ENCODE results near the gene MCTP2. TPM values are rescaled to one million over a fixed set of nuclear protein-coding genes. Genes with fewer than 3 reads are reported as not detected.

Gene MCTP2
- polyA plus RNA-seq, 1 experiment = 9.5 TPM

DNA sequence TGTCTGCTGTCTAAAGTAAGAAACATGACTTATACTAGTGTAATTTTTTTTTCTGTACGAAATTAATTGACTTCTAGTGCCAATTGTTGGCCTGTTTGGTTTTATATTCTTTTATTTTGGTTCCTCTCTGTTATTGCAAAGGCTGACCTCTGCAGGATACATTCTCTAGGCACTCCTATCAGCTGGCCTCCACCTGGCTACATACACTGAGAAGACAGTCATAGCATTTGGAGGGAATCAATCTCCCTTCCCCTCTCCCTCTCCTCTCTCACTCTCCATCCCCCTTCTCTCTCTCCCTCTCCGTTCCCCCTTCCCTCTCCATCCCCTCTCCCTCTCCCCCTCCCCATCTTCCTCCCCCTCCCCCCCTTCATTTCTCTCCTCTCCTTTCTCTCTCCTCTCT lies 116.7 kb downstream of the MCTP2 start:
- Histone ChIP-seq H3K36me3 (ENCODE audit: control insufficient read depth, insufficient read depth, low read length) (no peaks in the 10 kb centered on the region; the same call in 1 of the 2 replicates), H3K4me3 (ENCODE audit: low read depth, low read length) (no peak overlapping the region), H3K27me3 (ENCODE audit: control insufficient read depth, insufficient read depth, low read length) (no peaks in the 10 kb centered on the region)
- POLR2A ChIA-PET = no interaction called here
- TF ChIP-seq, protein P1, sequence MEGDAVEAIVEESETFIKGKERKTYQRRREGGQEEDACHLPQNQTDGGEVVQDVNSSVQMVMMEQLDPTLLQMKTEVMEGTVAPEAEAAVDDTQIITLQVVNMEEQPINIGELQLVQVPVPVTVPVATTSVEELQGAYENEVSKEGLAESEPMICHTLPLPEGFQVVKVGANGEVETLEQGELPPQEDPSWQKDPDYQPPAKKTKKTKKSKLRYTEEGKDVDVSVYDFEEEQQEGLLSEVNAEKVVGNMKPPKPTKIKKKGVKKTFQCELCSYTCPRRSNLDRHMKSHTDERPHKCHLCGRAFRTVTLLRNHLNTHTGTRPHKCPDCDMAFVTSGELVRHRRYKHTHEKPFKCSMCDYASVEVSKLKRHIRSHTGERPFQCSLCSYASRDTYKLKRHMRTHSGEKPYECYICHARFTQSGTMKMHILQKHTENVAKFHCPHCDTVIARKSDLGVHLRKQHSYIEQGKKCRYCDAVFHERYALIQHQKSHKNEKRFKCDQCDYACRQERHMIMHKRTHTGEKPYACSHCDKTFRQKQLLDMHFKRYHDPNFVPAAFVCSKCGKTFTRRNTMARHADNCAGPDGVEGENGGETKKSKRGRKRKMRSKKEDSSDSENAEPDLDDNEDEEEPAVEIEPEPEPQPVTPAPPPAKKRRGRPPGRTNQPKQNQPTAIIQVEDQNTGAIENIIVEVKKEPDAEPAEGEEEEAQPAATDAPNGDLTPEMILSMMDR (IDR thresholded peaks at IDR 0.05; ENCODE audit: insufficient read depth, low read depth, low read length) = no peak
- CTCF ChIA-PET = interaction anchor here (1.0 kb wide), 1 partner anchor 21 kb away, joined by 3 read pairs; no protein-coding TSS in a partner anchor
- DNase-seq (ENCODE audit: low read depth) = no peak

- ChIA-PET POLR2A (no interaction called here), CTCF (interaction anchor here (1.2 to 1.6 kb wide), 2 partner anchors 10 to 186 kb away, joined by 3 to 6 read pairs; no protein-coding TSS in a partner anchor)
- Histone ChIP-seq H3K27me3 (ENCODE audit: control insufficient read depth, insufficient read depth, low read length) (no peaks in the 10 kb centered on the region), H3K36me3 (ENCODE audit: control insufficient read depth, insufficient read depth, low read length) (no peaks in the 10 kb centered on the region; the same call in 1 of the 2 replicates), H3K4me3 (ENCODE audit: low read depth, low read length) (no peak overlapping the region)
- no peak for DNase-seq (ENCODE audit: low read depth)
- TF ChIP-seq, protein P1 (IDR thresholded peaks at IDR 0.05; ENCODE audit: insufficient read depth, low read depth, low read length) = no peak
Observed at GRCh38 chr15:94351031-94351535, 119.7 kb downstream of the MCTP2 start.

DNA sequence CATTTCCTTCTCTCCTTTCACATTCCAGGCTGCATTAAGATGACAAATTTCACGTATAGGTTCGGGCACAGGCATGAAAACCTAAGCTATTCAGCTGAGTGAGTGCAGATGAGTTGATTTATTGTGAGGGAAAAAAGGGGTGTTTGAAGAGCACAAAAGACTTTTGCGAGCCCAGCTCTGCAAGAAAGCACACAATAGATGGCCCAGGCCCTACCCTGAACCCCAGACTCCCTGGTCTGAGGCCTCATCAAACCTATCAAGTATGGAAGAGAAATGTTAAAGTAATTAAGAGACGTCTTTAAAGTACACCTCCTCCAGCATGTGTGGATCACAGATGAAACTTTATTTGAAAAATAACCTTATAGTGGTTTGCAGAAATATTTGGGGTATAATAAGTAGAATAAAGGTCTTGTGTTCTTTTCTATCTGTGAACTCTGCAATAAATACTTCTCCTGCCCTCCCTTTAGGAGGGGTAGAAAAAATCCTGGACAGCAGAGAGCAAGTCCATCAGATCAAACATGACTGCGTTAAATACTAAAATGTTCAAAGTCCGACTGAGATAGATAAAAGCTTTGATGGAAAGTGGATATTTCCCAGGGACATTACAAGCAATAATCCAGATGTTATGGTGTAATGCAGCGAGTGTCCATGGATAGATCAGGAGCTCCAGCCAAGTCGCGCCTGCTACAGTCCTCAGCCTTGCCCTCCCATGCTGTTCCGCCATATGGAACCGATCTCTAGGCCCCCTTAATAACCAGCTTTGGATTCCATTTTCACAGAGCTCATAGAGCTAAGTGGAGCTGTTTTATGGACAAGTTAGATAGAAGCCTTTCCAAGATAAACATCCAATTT lies 121.5 kb downstream of the MCTP2 start:
- no peak for DNase-seq (ENCODE audit: low read depth)
- Histone ChIP-seq H3K4me3 (ENCODE audit: low read depth, low read length) (no peak overlapping the region), H3K36me3 (ENCODE audit: control insufficient read depth, insufficient read depth, low read length) (no peaks in the 10 kb centered on the region; the same call in 1 of the 2 replicates), H3K27me3 (ENCODE audit: control insufficient read depth, insufficient read depth, low read length) (no peaks in the 10 kb centered on the region)
- POLR2A ChIA-PET = no interaction called here
- CTCF ChIA-PET = interaction anchor here (0.6 to 1.3 kb wide), 5 partner anchors 8 to 83 kb away, joined by 3 read pairs; no protein-coding TSS in a partner anchor
- TF ChIP-seq, protein P1 (IDR thresholded peaks at IDR 0.05; ENCODE audit: insufficient read depth, low read depth, low read length) = no peak

DNA sequence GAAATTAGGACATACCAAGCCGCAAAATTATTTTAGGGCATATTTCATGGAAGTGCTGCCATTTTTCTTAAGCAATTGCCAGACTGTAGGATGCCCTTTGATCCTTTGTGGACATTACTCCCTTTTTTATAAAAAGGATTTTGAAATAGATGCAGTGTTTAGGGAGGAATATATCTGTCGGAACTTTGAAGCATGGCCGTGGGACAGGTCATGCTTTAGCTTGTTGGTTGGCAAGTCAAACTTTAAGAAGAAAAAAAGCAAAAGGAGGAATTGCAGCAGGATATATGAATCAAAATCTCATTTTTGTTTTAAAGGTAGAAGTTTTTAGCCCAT lies 122.1 kb downstream of the MCTP2 start:
- no peaks in the 10 kb centered on the region; the same call in 1 of the 2 replicates for H3K36me3 ChIP-seq (ENCODE audit: control insufficient read depth, insufficient read depth, low read length)
- ChIA-PET POLR2A (no interaction called here), CTCF (interaction anchor here (0.8 to 1.3 kb wide), 3 partner anchors 12 to 48 kb away, joined by 3 read pairs; no protein-coding TSS in a partner anchor)
- peak; percentile 7 for DNase-seq (ENCODE audit: low read depth)
- TF ChIP-seq, protein P1 (IDR thresholded peaks at IDR 0.05; ENCODE audit: insufficient read depth, low read depth, low read length) = no peak
- no peaks in the 10 kb centered on the region for H3K27me3 ChIP-seq (ENCODE audit: control insufficient read depth, insufficient read depth, low read length)
- no peak overlapping the region for H3K4me3 ChIP-seq (ENCODE audit: low read depth, low read length)

GRCh38 chr15:94354655-94355054 lies 123.3 kb downstream of the MCTP2 start:
- Histone ChIP-seq H3K27me3 (ENCODE audit: control insufficient read depth, insufficient read depth, low read length) (no peaks in the 10 kb centered on the region), H3K4me3 (ENCODE audit: low read depth, low read length) (no peak overlapping the region), H3K36me3 (ENCODE audit: control insufficient read depth, insufficient read depth, low read length) (no peaks in the 10 kb centered on the region; the same call in 1 of the 2 replicates)
- TF ChIP-seq, protein P1 (IDR thresholded peaks at IDR 0.05; ENCODE audit: insufficient read depth, low read depth, low read length) = no peak
- ChIA-PET POLR2A (no interaction called here), CTCF (no interaction called here)
- DNase-seq (ENCODE audit: low read depth) = no peak

Measured in BJ (cell line).